HG02840 (cell line): ENCODE data around the gene ANO2.
"Not testable (repeated sequence)": the region's sequence is repeated elsewhere in the genome, so short reads cannot be mapped to it uniquely, and the experiment has no call there.

Experiments used
- ATAC-seq: cut with Tn5 transposase; IDR thresholded peaks from one replicate; pipeline ENCODE4 v1.9.1; 2021; ENCODE audit warnings: mild to moderate bottlenecking, moderate library complexity, moderate number of reproducible peaks; ENCODE audit not compliant: unreplicated experiment, low FRiP score

The ANO2 gene

GRCh38 chr12:5692850-5693249 lies 252.2 kb downstream of the ANO2 start:
- ATAC-seq = no peak

- ATAC-seq = no peak
Measured at GRCh38 chr12:5691943-5692342, 253.1 kb downstream of the ANO2 start.

- no peak for ATAC-seq
Measured at GRCh38 chr12:5690240-5690639, 254.8 kb downstream of the ANO2 start.

- ATAC-seq = no peak
Measured at GRCh38 chr12:5689773-5690172, 255.3 kb downstream of the ANO2 start.

- no peak for ATAC-seq
Measured at GRCh38 chr12:5688226-5688625, 256.8 kb downstream of the ANO2 start.

- no peak for ATAC-seq
Measured at GRCh38 chr12:5685935-5686334, 259.1 kb downstream of the ANO2 start.

GRCh38 chr12:5684989-5685388 lies 260.1 kb downstream of the ANO2 start:
- no peak for ATAC-seq

GRCh38 chr12:5682581-5682980 lies 262.5 kb downstream of the ANO2 start:
- ATAC-seq = no peak

GRCh38 chr12:5678176-5678575 lies 266.9 kb downstream of the ANO2 start:
- no peak for ATAC-seq

- not testable (repeated sequence) for ATAC-seq
Measured at GRCh38 chr12:5669624-5670023, 275.4 kb downstream of the ANO2 start.

GRCh38 chr12:5665615-5666014 lies 279.4 kb downstream of the ANO2 start:
- ATAC-seq = no peak

GRCh38 chr12:5661811-5662210 lies 283.2 kb downstream of the ANO2 start:
- no peak for ATAC-seq

GRCh38 chr12:5660238-5660637 lies 284.8 kb downstream of the ANO2 start:
- no peak for ATAC-seq

GRCh38 chr12:5658339-5658941 lies 286.6 kb downstream of the ANO2 start:
- not testable (repeated sequence) for ATAC-seq

GRCh38 chr12:5656836-5657235 lies 288.2 kb downstream of the ANO2 start:
- ATAC-seq = no peak

GRCh38 chr12:5655120-5655519 lies 289.9 kb downstream of the ANO2 start:
- no peak for ATAC-seq

GRCh38 chr12:5654019-5654418 lies 291.0 kb downstream of the ANO2 start:
- no peak for ATAC-seq

- ATAC-seq = no peak
Measured at GRCh38 chr12:5650829-5651461, 294.1 kb downstream of the ANO2 start.

- ATAC-seq = no peak
Measured at GRCh38 chr12:5650281-5650680, 294.8 kb downstream of the ANO2 start.

GRCh38 chr12:5648692-5649359 lies 296.2 kb downstream of the ANO2 start:
- ATAC-seq = no peak

GRCh38 chr12:5643266-5643665 lies 301.8 kb downstream of the ANO2 start:
- no peak for ATAC-seq

- ATAC-seq = no peak
Measured at GRCh38 chr12:5637698-5638097, 307.4 kb downstream of the ANO2 start.
